ENCODE measurements around the gene C11orf42.

Gene C11orf42

GRCh38 chr11:6204706-6205105 lies 651 bp upstream of the C11orf42 start:
- no peak for DNase-seq (ENCODE audit: low read depth)
- no peak for TF ChIP-seq CTCF (conservative IDR thresholded peaks at IDR 0.05; ENCODE audit: low read length)

GRCh38 chr11:6206456-6207180 lies 1.3 kb downstream of the C11orf42 start:
- no peak overlapping the region for H3K4me3 ChIP-seq (ENCODE audit: low read length)
- DNase-seq (ENCODE audit: low read depth): peak; percentile 52
- no peak for TF ChIP-seq CTCF (conservative IDR thresholded peaks at IDR 0.05; ENCODE audit: low read length)

More at GRCh38 chr11:6204706-6205105, 651 bp upstream of the C11orf42 start:
- no peak overlapping the region for H3K4me3 ChIP-seq (ENCODE audit: low read length)

- TF ChIP-seq CTCF (conservative IDR thresholded peaks at IDR 0.05; ENCODE audit: low read length): no peak
- no peak for DNase-seq (ENCODE audit: low read depth)
- no peak overlapping the region for H3K4me3 ChIP-seq (ENCODE audit: low read length)
Measured at GRCh38 chr11:6209801-6210200, 4.4 kb downstream of the C11orf42 start.

GRCh38 chr11:6210274-6210955 lies 5.1 kb downstream of the C11orf42 start:
- DNase-seq (ENCODE audit: low read depth): peak; percentile 59
- H3K4me3 ChIP-seq (ENCODE audit: low read length): no peak overlapping the region
- no peak for TF ChIP-seq CTCF (conservative IDR thresholded peaks at IDR 0.05; ENCODE audit: low read length)

- DNase-seq (ENCODE audit: low read depth): no peak
- no peak overlapping the region for H3K4me3 ChIP-seq (ENCODE audit: low read length)
- no peak for TF ChIP-seq CTCF (conservative IDR thresholded peaks at IDR 0.05; ENCODE audit: low read length)
Measured at GRCh38 chr11:6214530-6214929, 9.2 kb downstream of the C11orf42 start.

GRCh38 chr11:6216501-6216900 lies 11.1 kb downstream of the C11orf42 start:
- no peak for DNase-seq (ENCODE audit: low read depth)
- no peak overlapping the region for H3K4me3 ChIP-seq (ENCODE audit: low read length)
- no peak for TF ChIP-seq CTCF (conservative IDR thresholded peaks at IDR 0.05; ENCODE audit: low read length)

GRCh38 chr11:6217722-6218121 lies 12.4 kb downstream of the C11orf42 start:
- TF ChIP-seq CTCF (conservative IDR thresholded peaks at IDR 0.05; ENCODE audit: low read length): no peak
- H3K4me3 ChIP-seq (ENCODE audit: low read length): no peak overlapping the region
- no peak for DNase-seq (ENCODE audit: low read depth)
